ENCODE measurements around the gene ATG7. TPM values are rescaled to one million over a fixed set of nuclear protein-coding genes. Genes with fewer than 3 reads are reported as not detected.

ATG7 gene
- total RNA-seq, 1 donor from 2014 or later: 51.7 TPM

DNA sequence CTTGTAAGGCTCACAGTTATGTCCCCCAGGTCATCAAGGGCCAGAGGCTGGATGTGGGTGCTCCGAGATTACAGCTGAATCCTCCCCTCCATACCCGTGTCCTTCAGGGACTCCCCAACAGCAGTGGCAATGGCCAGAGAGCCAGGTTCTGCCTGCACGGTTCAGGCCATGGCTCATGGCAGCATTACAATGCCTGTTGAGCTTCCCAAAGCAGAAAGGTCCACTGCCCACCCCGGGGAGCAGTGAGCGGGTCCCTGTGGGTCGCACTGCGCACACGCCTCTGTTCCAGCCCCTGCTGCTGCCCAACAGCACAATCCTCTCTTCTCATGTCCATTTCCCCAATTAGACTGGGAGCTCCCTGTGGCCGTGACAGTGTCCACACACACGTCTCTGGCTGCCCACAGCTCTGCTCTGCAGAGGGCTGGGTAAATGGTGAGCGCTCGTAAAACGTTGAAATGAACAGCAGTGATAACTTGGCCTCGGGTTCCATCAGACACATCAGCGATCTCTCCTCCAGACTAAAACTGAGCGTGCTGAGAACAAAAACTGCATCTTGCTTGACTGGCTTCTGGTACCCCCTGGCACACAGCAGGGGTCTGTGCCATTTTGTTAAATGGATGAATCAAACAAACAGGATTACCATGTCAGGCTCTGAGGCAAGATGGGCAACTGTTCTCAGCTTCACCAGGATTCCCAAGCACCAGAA lies 291.1 kb downstream of the ATG7 start:
- H3K4me3 Mint-ChIP-seq: no peak overlapping the region
- POLR2A ChIA-PET: no interaction called here
- TF ChIP-seq CTCF (IDR thresholded peaks at IDR 0.05): no peak
- peaks cover 72% of the 10 kb centered on the region for H3K36me3 Mint-ChIP-seq (ENCODE audit: low read depth)
- no peaks in the 10 kb centered on the region for H3K27me3 Mint-ChIP-seq
- DNase-seq: no peak
- intact Hi-C loops (cut with micrococcal nuclease): no loop called here
- ATAC-seq (ENCODE audit: low read depth): no peak
- no peaks in the 10 kb centered on the region for H3K9me3 Mint-ChIP-seq
- H3K4me1 Mint-ChIP-seq: no peaks in the 10 kb centered on the region
- CTCF ChIA-PET: no interaction called here
- no peak overlapping the region for H3K27ac Mint-ChIP-seq

DNA sequence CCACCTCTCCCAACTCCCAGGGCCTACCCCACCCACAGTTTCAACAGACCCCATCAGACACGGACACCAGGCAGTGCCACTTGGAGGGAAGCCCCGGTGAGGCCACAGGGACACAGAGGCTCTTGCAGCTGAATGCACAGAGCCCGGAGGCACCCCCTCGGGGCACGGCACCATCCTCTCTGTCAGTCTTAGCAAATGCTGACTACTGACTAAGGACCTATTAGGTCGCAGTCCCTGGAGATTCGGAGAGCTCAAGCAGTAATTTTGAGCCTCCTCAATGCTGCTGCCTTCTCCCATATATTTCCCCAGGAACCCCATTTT lies 291.6 kb downstream of the ATG7 start:
- Mint-ChIP-seq H3K27me3 (no peaks in the 10 kb centered on the region), H3K4me3 (no peak overlapping the region), H3K36me3 (ENCODE audit: low read depth) (peaks cover 67% of the 10 kb centered on the region), H3K4me1 (no peaks in the 10 kb centered on the region), H3K27ac (no peak overlapping the region), H3K9me3 (no peaks in the 10 kb centered on the region)
- ChIA-PET POLR2A (no interaction called here), CTCF (no interaction called here)
- intact Hi-C loops (cut with micrococcal nuclease): no loop called here
- no peak for TF ChIP-seq CTCF (IDR thresholded peaks at IDR 0.05)
- DNase-seq (no peak), ATAC-seq (ENCODE audit: low read depth) (no peak)

GRCh38 chr3:11564577-11565001 lies 292.4 kb downstream of the ATG7 start:
- H3K9me3 Mint-ChIP-seq: no peaks in the 10 kb centered on the region
- no peak overlapping the region for H3K27ac Mint-ChIP-seq
- ChIA-PET POLR2A (no interaction called here), CTCF (no interaction called here)
- no peaks in the 10 kb centered on the region for H3K4me1 Mint-ChIP-seq
- intact Hi-C loops (cut with micrococcal nuclease): loop anchor here (5.0 kb wide), 1 partner anchor 78 kb away; the partner anchor contains the start of gene VGLL4
- H3K27me3 Mint-ChIP-seq: no peaks in the 10 kb centered on the region
- no peak for TF ChIP-seq CTCF (IDR thresholded peaks at IDR 0.05)
- no peak for ATAC-seq (ENCODE audit: low read depth)
- no peak overlapping the region for H3K4me3 Mint-ChIP-seq
- peaks cover 61% of the 10 kb centered on the region for H3K36me3 Mint-ChIP-seq (ENCODE audit: low read depth)
- DNase-seq: no peak

- H3K4me3 Mint-ChIP-seq: no peak overlapping the region
- H3K9me3 Mint-ChIP-seq: no peaks in the 10 kb centered on the region
- POLR2A ChIA-PET: no interaction called here
- H3K27me3 Mint-ChIP-seq: no peaks in the 10 kb centered on the region
- H3K4me1 Mint-ChIP-seq: no peaks in the 10 kb centered on the region
- H3K27ac Mint-ChIP-seq: no peak overlapping the region
- peaks cover 56% of the 10 kb centered on the region for H3K36me3 Mint-ChIP-seq (ENCODE audit: low read depth)
- ATAC-seq (ENCODE audit: low read depth): no peak
- TF ChIP-seq CTCF (IDR thresholded peaks at IDR 0.05): no peak
- CTCF ChIA-PET: no interaction called here
- intact Hi-C loops (cut with micrococcal nuclease): loop anchor here (5.0 kb wide), 1 partner anchor 77 kb away; the partner anchor contains the start of gene VGLL4
- no peak for DNase-seq
Measured at GRCh38 chr3:11565072-11565471, 292.9 kb downstream of the ATG7 start.

DNA sequence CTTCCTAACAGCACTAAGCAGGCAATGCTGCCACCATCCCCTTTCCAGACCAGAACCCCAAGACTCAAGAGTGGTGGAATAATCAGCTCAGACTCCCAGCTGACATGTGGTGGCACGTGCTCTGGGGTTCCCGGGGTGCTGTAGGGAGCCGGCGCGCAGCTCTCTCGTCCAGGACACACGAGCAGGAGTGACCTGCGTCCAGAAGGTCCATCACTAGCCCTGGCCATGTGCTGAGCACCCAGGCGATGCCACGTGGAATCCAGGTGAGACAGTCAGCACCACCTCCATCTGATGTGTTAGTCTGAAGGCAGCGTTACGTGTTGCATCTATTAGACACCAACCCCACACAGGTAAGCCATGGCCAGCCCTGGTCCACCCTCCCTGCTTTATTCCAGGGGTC lies 293.3 kb downstream of the ATG7 start:
- ChIA-PET CTCF (no interaction called here), POLR2A (no interaction called here)
- Mint-ChIP-seq H3K27ac (no peak overlapping the region), H3K27me3 (no peaks in the 10 kb centered on the region), H3K4me1 (no peaks in the 10 kb centered on the region), H3K9me3 (no peaks in the 10 kb centered on the region), H3K4me3 (no peak overlapping the region), H3K36me3 (ENCODE audit: low read depth) (peaks cover 52% of the 10 kb centered on the region)
- DNase-seq (no peak), ATAC-seq (ENCODE audit: low read depth) (no peak)
- TF ChIP-seq CTCF (IDR thresholded peaks at IDR 0.05): no peak
- intact Hi-C loops (cut with micrococcal nuclease): loop anchor here (5.0 kb wide), 1 partner anchor 77 kb away; the partner anchor contains the start of gene VGLL4

Data from activated B cell treated with CpG ODN at 0.5 μM for 24 hours (primary cell).